Measurements from ENCODE around the gene ARF4.
"Not testable (repeated sequence)": the region's sequence is repeated elsewhere in the genome, so short reads cannot be mapped to it uniquely, and the experiment has no call there.

The ARF4 gene

GRCh38 chr3:57597127-57597923 lies at the start of gene ARF4:
TSS of gene ARF4 (minus strand) at chr3:57597344. CDS start at chr3:57597140, 204 bp downstream.
- peak; percentile 100 for DNase-seq (ENCODE audit: low read depth, low spot score)

- no peak for DNase-seq (ENCODE audit: low read depth, low spot score)
Measured at GRCh38 chr3:57646723-57647122, 49.6 kb upstream of the ARF4 start.

- DNase-seq (ENCODE audit: low read depth, low spot score), result no peak
Measured at GRCh38 chr3:57644740-57645139, 47.6 kb upstream of the ARF4 start.

GRCh38 chr3:57637391-57637790 lies 40.2 kb upstream of the ARF4 start:
- no peak for DNase-seq (ENCODE audit: low read depth, low spot score)

GRCh38 chr3:57634259-57634658 lies 37.1 kb upstream of the ARF4 start:
- DNase-seq (ENCODE audit: low read depth, low spot score), result not testable (repeated sequence)

- no peak for DNase-seq (ENCODE audit: low read depth, low spot score)
Measured at GRCh38 chr3:57627976-57628375, 30.8 kb upstream of the ARF4 start.

- DNase-seq (ENCODE audit: low read depth, low spot score), result no peak
Measured at GRCh38 chr3:57624801-57625200, 27.7 kb upstream of the ARF4 start.

- DNase-seq (ENCODE audit: low read depth, low spot score), result no peak
Measured at GRCh38 chr3:57622362-57622761, 25.2 kb upstream of the ARF4 start.

GRCh38 chr3:57617739-57618138 lies 20.6 kb upstream of the ARF4 start:
- DNase-seq (ENCODE audit: low read depth, low spot score), result no peak

- no peak for DNase-seq (ENCODE audit: low read depth, low spot score)
Measured at GRCh38 chr3:57616233-57616632, 19.1 kb upstream of the ARF4 start.

GRCh38 chr3:57611870-57612269 lies 14.7 kb upstream of the ARF4 start:
- DNase-seq (ENCODE audit: low read depth, low spot score), result not testable (repeated sequence)

GRCh38 chr3:57605683-57606082 lies 8.5 kb upstream of the ARF4 start:
- no peak for DNase-seq (ENCODE audit: low read depth, low spot score)

GRCh38 chr3:57604971-57605370 lies 7.8 kb upstream of the ARF4 start:
- DNase-seq (ENCODE audit: low read depth, low spot score), result no peak

GRCh38 chr3:57600195-57600594 lies 3.1 kb upstream of the ARF4 start:
- DNase-seq (ENCODE audit: low read depth, low spot score), result no peak

- DNase-seq (ENCODE audit: low read depth, low spot score), result peak; percentile 26
Measured at GRCh38 chr3:57598765-57599360, 1.7 kb upstream of the ARF4 start.

- peak; percentile 85 for DNase-seq (ENCODE audit: low read depth, low spot score)
Measured at GRCh38 chr3:57596495-57597126, 533 bp downstream of the ARF4 start.

GRCh38 chr3:57594576-57594975 lies 2.6 kb downstream of the ARF4 start:
- DNase-seq (ENCODE audit: low read depth, low spot score), result no peak

- DNase-seq (ENCODE audit: low read depth, low spot score), result no peak
Measured at GRCh38 chr3:57594144-57594543, 3.0 kb downstream of the ARF4 start.

- DNase-seq (ENCODE audit: low read depth, low spot score), result no peak
Measured at GRCh38 chr3:57592306-57592705, 4.8 kb downstream of the ARF4 start.

- DNase-seq (ENCODE audit: low read depth, low spot score), result no peak
Measured at GRCh38 chr3:57587905-57588304, 9.2 kb downstream of the ARF4 start.

- no peak for DNase-seq (ENCODE audit: low read depth, low spot score)
Measured at GRCh38 chr3:57586778-57587177, 10.4 kb downstream of the ARF4 start.

GRCh38 chr3:57583544-57583943 lies 13.6 kb downstream of the ARF4 start:
- no peak for DNase-seq (ENCODE audit: low read depth, low spot score)
